Neuron (in vitro differentiated cells): ENCODE measurements around the gene ATF6B.

Experiments
- H2AFZ ChIP-seq: one replicate; pipeline ENCODE4 v1.6.1; 2013; ENCODE audit warnings: low read depth, mild to moderate bottlenecking, inconsistent platforms, low read length, moderate library complexity
- H3K27me3 ChIP-seq: one replicate; pipeline ENCODE4 v1.6.1; 2013; ENCODE audit warnings: low read length; ENCODE audit not compliant: insufficient read depth
- H3K36me3 ChIP-seq: one replicate; pipeline ENCODE4 v1.6.1; 2013; ENCODE audit warnings: low read length; ENCODE audit not compliant: insufficient read depth
- H3K4me1 ChIP-seq: one replicate; pipeline ENCODE4 v1.6.1; 2013; ENCODE audit warnings: low read length; ENCODE audit not compliant: insufficient read depth
- H3K4me3 ChIP-seq: 2 replicates; pipeline ENCODE4 v1.5.1; 2013; ENCODE audit warnings: mild to moderate bottlenecking, low read length, moderate library complexity
- H3K9me3 ChIP-seq: one replicate; pipeline ENCODE4 v1.6.1; 2013; ENCODE audit warnings: low read length

Gene ATF6B

GRCh38 chr6:32083812-32084768 is 44.0 kb downstream of the ATF6B start:
- Histone ChIP-seq H3K27me3 (peaks cover 26% of the 10 kb centered on the region), H2AFZ (no peak overlapping the region), H3K4me1 (no peaks in the 10 kb centered on the region), H3K4me3 (no peak overlapping the region), H3K9me3 (peaks cover 1% of the 10 kb centered on the region), H3K36me3 (no peaks in the 10 kb centered on the region)

GRCh38 chr6:32082935-32083334 is 45.1 kb downstream of the ATF6B start:
- Histone ChIP-seq H3K36me3 (no peaks in the 10 kb centered on the region), H3K27me3 (peaks cover 18% of the 10 kb centered on the region), H2AFZ (no peak overlapping the region), H3K9me3 (peaks cover 1% of the 10 kb centered on the region), H3K4me1 (no peaks in the 10 kb centered on the region), H3K4me3 (no peak overlapping the region)

- Histone ChIP-seq H3K9me3 (peaks cover 1% of the 10 kb centered on the region), H3K27me3 (peaks cover 18% of the 10 kb centered on the region), H3K4me1 (no peaks in the 10 kb centered on the region), H3K36me3 (no peaks in the 10 kb centered on the region), H2AFZ (no peak overlapping the region), H3K4me3 (no peak overlapping the region)
Observed at GRCh38 chr6:32082478-32082877, 45.6 kb downstream of the ATF6B start.

- H3K4me1 ChIP-seq, result no peaks in the 10 kb centered on the region
- H3K36me3 ChIP-seq, result no peaks in the 10 kb centered on the region
- no peaks in the 10 kb centered on the region for H3K9me3 ChIP-seq
- H2AFZ ChIP-seq, result no peak overlapping the region
- peaks cover 8% of the 10 kb centered on the region for H3K27me3 ChIP-seq
- H3K4me3 ChIP-seq, result no peak overlapping the region
Observed at GRCh38 chr6:32081168-32081990, 46.7 kb downstream of the ATF6B start.

GRCh38 chr6:32079566-32080290 is 48.3 kb downstream of the ATF6B start:
- Histone ChIP-seq H3K4me1 (no peaks in the 10 kb centered on the region), H3K36me3 (no peaks in the 10 kb centered on the region), H2AFZ (no peak overlapping the region), H3K27me3 (peaks cover 7% of the 10 kb centered on the region), H3K4me3 (no peak overlapping the region), H3K9me3 (no peaks in the 10 kb centered on the region)

- H3K9me3 ChIP-seq, result no peaks in the 10 kb centered on the region
- no peak overlapping the region for H2AFZ ChIP-seq
- peaks cover 6% of the 10 kb centered on the region for H3K27me3 ChIP-seq
- H3K36me3 ChIP-seq, result no peaks in the 10 kb centered on the region
- no peaks in the 10 kb centered on the region for H3K4me1 ChIP-seq
- no peak overlapping the region for H3K4me3 ChIP-seq
Observed at GRCh38 chr6:32076321-32076809, 51.7 kb downstream of the ATF6B start.

- Histone ChIP-seq H2AFZ (no peak overlapping the region), H3K9me3 (no peaks in the 10 kb centered on the region), H3K4me3 (no peak overlapping the region), H3K27me3 (peaks cover 11% of the 10 kb centered on the region), H3K4me1 (no peaks in the 10 kb centered on the region), H3K36me3 (no peaks in the 10 kb centered on the region)
Observed at GRCh38 chr6:32075781-32076180, 52.3 kb downstream of the ATF6B start.

GRCh38 chr6:32074996-32075532 is 53.0 kb downstream of the ATF6B start:
- Histone ChIP-seq H3K4me1 (no peaks in the 10 kb centered on the region), H3K27me3 (peaks cover 17% of the 10 kb centered on the region), H3K36me3 (no peaks in the 10 kb centered on the region), H3K9me3 (no peaks in the 10 kb centered on the region), H2AFZ (no peak overlapping the region), H3K4me3 (no peak overlapping the region)

- no peaks in the 10 kb centered on the region for H3K9me3 ChIP-seq
- no peaks in the 10 kb centered on the region for H3K4me1 ChIP-seq
- no peak overlapping the region for H2AFZ ChIP-seq
- no peak overlapping the region for H3K4me3 ChIP-seq
- no peaks in the 10 kb centered on the region for H3K36me3 ChIP-seq
- peaks cover 31% of the 10 kb centered on the region for H3K27me3 ChIP-seq
Observed at GRCh38 chr6:32073613-32074012, 54.4 kb downstream of the ATF6B start.

- Histone ChIP-seq H3K4me3 (no peak overlapping the region), H3K27me3 (peaks cover 31% of the 10 kb centered on the region), H3K36me3 (no peaks in the 10 kb centered on the region), H3K9me3 (no peaks in the 10 kb centered on the region), H3K4me1 (no peaks in the 10 kb centered on the region), H2AFZ (no peak overlapping the region)
Observed at GRCh38 chr6:32073101-32073500, 54.9 kb downstream of the ATF6B start.

GRCh38 chr6:32070814-32071543 is 57.1 kb downstream of the ATF6B start:
- Histone ChIP-seq H3K4me1 (no peaks in the 10 kb centered on the region), H3K9me3 (no peaks in the 10 kb centered on the region), H3K4me3 (no peak overlapping the region), H3K36me3 (no peaks in the 10 kb centered on the region), H2AFZ (no peak overlapping the region), H3K27me3 (peaks cover 31% of the 10 kb centered on the region)

- H3K4me1 ChIP-seq, result no peaks in the 10 kb centered on the region
- no peaks in the 10 kb centered on the region for H3K9me3 ChIP-seq
- H3K36me3 ChIP-seq, result no peaks in the 10 kb centered on the region
- H3K27me3 ChIP-seq, result peaks cover 28% of the 10 kb centered on the region
- H3K4me3 ChIP-seq, result no peak overlapping the region
- H2AFZ ChIP-seq, result no peak overlapping the region
Observed at GRCh38 chr6:32069878-32070515, 58.0 kb downstream of the ATF6B start.
